ENCODE results near the gene SEC23A.

The SEC23A gene

DNA sequence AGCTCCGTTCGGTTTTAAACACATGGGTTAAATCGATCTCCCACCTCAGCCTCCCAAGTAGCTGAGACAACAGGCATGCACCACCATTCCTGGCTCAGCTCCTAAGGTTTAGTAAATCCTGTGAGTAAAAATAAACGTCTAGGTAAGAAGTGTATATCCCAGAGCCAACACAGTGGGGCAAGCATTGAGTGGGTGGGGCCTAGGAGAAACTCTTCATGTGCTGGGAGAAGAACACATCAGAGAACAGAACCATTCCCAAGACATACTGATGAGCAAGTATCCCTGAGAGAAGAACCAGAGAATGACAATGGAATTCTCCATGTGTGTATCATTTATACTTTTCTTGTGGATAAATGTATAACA, 86.3 kb downstream of the SEC23A start:
- no peaks in the 10 kb centered on the region for H3K27me3 ChIP-seq (ENCODE audit: control insufficient read depth, low read length)
- no peak overlapping the region for H3K4me2 ChIP-seq (ENCODE audit: low read length)
- no peaks in the 10 kb centered on the region for H3K79me2 ChIP-seq (ENCODE audit: control insufficient read depth, low read length)
- no peaks in the 10 kb centered on the region for H3K9me2 ChIP-seq (replicated peaks; ENCODE audit: control insufficient read depth, low read length)
- H3K9me3 ChIP-seq (ENCODE audit: control insufficient read depth, insufficient read depth, low read length): no peaks in the 10 kb centered on the region
- no peak for TF ChIP-seq EZH2phosphoT487 (IDR thresholded peaks at IDR 0.05; ENCODE audit: borderline replicate concordance, low read length)
- TF ChIP-seq, protein P1, sequence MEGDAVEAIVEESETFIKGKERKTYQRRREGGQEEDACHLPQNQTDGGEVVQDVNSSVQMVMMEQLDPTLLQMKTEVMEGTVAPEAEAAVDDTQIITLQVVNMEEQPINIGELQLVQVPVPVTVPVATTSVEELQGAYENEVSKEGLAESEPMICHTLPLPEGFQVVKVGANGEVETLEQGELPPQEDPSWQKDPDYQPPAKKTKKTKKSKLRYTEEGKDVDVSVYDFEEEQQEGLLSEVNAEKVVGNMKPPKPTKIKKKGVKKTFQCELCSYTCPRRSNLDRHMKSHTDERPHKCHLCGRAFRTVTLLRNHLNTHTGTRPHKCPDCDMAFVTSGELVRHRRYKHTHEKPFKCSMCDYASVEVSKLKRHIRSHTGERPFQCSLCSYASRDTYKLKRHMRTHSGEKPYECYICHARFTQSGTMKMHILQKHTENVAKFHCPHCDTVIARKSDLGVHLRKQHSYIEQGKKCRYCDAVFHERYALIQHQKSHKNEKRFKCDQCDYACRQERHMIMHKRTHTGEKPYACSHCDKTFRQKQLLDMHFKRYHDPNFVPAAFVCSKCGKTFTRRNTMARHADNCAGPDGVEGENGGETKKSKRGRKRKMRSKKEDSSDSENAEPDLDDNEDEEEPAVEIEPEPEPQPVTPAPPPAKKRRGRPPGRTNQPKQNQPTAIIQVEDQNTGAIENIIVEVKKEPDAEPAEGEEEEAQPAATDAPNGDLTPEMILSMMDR (IDR thresholded peaks at IDR 0.05; ENCODE audit: low read depth, low read length, poor library complexity, severe bottlenecking): no peak
- H3F3A ChIP-seq (ENCODE audit: control insufficient read depth, insufficient read depth): 0 out of 2 replicates have a peak, but pooled peaks cover 3% of the 10 kb centered on the region
- no peaks in the 10 kb centered on the region for H3K36me3 ChIP-seq (ENCODE audit: control insufficient read depth, low read length)
- H3K4me3 ChIP-seq (ENCODE audit: low read length): no peak overlapping the region
- no peaks in the 10 kb centered on the region for H3K4me1 ChIP-seq (ENCODE audit: control insufficient read depth, low read length)
- H4K20me1 ChIP-seq (ENCODE audit: control insufficient read depth, insufficient read depth, low read depth, low read length): no peaks in the 10 kb centered on the region
- no peak overlapping the region for H3K27ac ChIP-seq (ENCODE audit: low read depth, low read length)

DNA sequence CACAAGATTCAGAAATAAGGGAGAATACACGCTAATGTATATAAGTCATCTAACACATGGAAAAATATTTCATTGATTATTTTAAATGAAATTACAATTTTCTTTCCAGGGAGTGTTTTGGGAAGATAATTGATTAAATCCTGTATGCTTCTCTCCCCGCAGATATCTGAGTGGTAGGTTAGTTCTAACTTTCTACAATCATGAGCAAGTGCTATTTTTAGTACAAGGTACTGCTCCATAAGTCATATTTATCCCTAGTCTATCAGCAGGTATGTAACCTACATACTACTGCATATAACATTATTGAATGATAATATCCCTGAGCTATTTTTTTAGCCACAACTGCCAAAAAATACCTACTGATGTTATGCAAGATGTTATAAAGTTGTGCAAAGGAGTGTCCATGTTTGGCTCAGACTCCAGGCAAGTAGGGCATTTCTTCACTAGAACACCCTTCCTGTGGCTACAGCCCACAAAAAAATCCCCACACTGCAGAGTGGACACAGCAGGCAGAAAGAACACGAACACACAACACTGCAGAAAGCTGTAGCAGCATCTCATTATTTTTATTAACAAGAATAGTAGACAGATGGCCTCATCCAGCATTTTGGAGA, 87.0 kb downstream of the SEC23A start:
- H3K9me3 ChIP-seq (ENCODE audit: control insufficient read depth, insufficient read depth, low read length): no peaks in the 10 kb centered on the region
- no peaks in the 10 kb centered on the region for H3K27me3 ChIP-seq (ENCODE audit: control insufficient read depth, low read length)
- no peaks in the 10 kb centered on the region for H3K36me3 ChIP-seq (ENCODE audit: control insufficient read depth, low read length)
- H3K4me3 ChIP-seq (ENCODE audit: low read length): no peak overlapping the region
- H3F3A ChIP-seq (ENCODE audit: control insufficient read depth, insufficient read depth): 0 out of 2 replicates have a peak, but pooled peaks cover 3% of the 10 kb centered on the region
- no peaks in the 10 kb centered on the region for H4K20me1 ChIP-seq (ENCODE audit: control insufficient read depth, insufficient read depth, low read depth, low read length)
- no peaks in the 10 kb centered on the region for H3K4me1 ChIP-seq (ENCODE audit: control insufficient read depth, low read length)
- no peaks in the 10 kb centered on the region for H3K9me2 ChIP-seq (replicated peaks; ENCODE audit: control insufficient read depth, low read length)
- TF ChIP-seq EZH2phosphoT487 (IDR thresholded peaks at IDR 0.05; ENCODE audit: borderline replicate concordance, low read length): no peak
- TF ChIP-seq, protein P1 (IDR thresholded peaks at IDR 0.05; ENCODE audit: low read depth, low read length, poor library complexity, severe bottlenecking): no peak
- H3K4me2 ChIP-seq (ENCODE audit: low read length): no peak overlapping the region
- no peak overlapping the region for H3K27ac ChIP-seq (ENCODE audit: low read depth, low read length)
- H3K79me2 ChIP-seq (ENCODE audit: control insufficient read depth, low read length): no peaks in the 10 kb centered on the region

DNA sequence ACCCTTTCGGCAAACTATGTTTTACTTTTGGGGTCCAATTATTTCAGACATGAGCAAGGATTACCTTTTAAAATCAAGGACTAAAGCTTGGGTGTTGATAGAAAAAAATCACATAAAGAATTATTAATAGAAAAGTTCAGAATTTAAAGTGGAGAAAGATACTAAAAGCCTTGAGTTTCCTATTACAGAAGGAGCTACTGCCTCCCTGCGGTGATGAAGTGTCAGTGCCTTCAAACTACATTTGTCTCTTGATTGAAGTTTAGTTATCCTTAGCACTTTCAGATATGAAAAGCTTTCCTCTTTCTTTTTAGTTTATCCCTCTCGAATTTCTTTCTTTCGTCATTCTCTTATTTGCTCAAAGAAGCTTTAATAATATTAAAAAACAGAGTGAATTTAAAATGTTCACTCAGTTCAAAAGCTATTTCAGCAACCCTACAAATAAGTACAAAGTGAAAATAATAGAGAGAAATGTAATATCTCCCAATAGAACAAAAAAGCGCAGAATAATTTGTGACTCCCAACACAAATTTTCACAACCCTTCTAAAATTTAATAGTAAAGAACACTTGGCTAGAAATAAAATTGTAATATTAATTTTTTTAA, 87.6 kb downstream of the SEC23A start:
- H3K36me3 ChIP-seq (ENCODE audit: control insufficient read depth, low read length): no peaks in the 10 kb centered on the region
- no peaks in the 10 kb centered on the region for H3K79me2 ChIP-seq (ENCODE audit: control insufficient read depth, low read length)
- no peaks in the 10 kb centered on the region for H3K9me2 ChIP-seq (replicated peaks; ENCODE audit: control insufficient read depth, low read length)
- TF ChIP-seq EZH2phosphoT487 (IDR thresholded peaks at IDR 0.05; ENCODE audit: borderline replicate concordance, low read length): no peak
- TF ChIP-seq, protein P1 (IDR thresholded peaks at IDR 0.05; ENCODE audit: low read depth, low read length, poor library complexity, severe bottlenecking): peak; percentile 71
- H3K27me3 ChIP-seq (ENCODE audit: control insufficient read depth, low read length): no peaks in the 10 kb centered on the region
- H3F3A ChIP-seq (ENCODE audit: control insufficient read depth, insufficient read depth): 0 out of 2 replicates have a peak, but pooled peaks cover 3% of the 10 kb centered on the region
- H4K20me1 ChIP-seq (ENCODE audit: control insufficient read depth, insufficient read depth, low read depth, low read length): no peaks in the 10 kb centered on the region
- H3K4me2 ChIP-seq (ENCODE audit: low read length): no peak overlapping the region
- H3K4me1 ChIP-seq (ENCODE audit: control insufficient read depth, low read length): no peaks in the 10 kb centered on the region
- no peak overlapping the region for H3K27ac ChIP-seq (ENCODE audit: low read depth, low read length)
- no peaks in the 10 kb centered on the region for H3K9me3 ChIP-seq (ENCODE audit: control insufficient read depth, insufficient read depth, low read length)
- no peak overlapping the region for H3K4me3 ChIP-seq (ENCODE audit: low read length)

Data from DOHH2 (cell line).